Measurements from ENCODE around the gene HEATR3.
A peak's percentile ranks its signal among the peaks of the same experiment; 100 is the strongest.

The HEATR3 gene, protein sequence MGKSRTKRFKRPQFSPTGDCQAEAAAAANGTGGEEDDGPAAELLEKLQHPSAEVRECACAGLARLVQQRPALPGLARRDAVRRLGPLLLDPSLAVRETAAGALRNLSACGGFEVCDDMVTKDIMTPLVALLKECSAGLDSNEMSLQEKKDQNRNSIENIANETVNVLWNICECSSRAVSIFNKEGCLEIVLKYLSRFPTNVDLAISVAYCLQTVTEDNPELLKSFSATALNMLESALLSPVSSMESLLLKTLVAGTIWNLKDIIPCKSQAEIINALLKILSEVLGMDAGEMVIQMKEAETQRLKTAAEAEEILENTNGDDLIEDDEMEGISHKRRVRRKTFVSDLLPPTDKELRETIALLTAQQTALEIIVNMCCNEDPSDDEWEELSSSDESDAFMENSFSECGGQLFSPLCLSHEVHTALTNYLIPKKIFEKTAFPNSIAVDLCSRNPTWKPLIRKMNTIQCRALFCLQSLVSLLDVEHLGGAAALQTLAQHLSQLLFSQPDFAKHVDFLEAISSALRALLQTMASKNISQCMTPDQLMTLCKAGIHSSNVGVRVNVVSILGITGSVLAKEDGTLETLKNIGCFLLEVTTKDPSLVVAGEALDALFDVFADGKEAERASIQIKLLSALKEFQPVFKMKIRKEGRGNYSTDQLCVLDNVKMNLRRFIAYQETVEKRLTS

DNA sequence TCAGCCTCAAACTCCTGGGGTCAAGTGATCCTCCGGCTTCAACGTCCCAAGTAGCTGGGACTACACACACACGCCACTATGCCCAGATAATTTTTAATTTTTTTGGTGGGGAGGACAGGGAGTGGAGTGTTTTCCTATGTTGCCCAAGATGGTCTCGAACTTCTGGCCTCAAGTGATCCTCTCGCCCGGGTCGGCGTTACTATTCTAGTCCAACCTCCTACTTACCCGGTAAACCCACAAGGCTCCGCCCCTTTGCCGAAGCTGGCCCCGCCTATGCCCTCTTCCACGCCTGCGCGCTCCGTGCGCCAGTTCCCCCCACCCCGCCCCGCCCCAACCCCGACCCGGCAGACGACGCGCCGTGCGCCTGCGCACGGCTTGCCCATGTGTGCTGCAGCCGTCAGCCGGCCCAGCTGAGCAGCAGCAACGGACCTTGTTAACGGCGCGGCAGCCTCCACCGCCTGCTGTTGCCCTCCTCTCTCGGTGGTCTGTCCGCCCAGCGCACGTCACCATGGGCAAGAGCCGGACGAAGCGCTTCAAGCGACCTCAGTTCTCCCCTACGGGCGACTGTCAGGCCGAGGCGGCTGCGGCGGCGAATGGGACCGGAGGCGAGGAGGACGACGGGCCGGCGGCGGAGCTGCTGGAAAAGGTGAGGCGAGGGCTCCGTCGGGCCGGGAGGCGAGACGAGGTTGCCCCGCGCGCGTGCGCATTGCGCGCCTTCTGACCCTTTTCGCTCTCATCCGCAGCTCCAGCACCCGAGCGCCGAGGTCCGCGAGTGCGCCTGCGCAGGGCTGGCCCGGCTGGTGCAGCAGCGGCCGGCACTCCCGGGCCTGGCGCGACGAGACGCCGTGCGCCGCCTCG is at the start of gene HEATR3:
TSS of gene HEATR3 (plus strand) at position 347 of the 858 bp plus-strand sequence. CDS start at position 509, 162 bp downstream.
- peak; percentile 80 to 95 (median 95) for DNase-seq (ENCODE audit: low read depth in 3 of 3, low spot score in 1 of 3)

- DNase-seq (ENCODE audit: low read depth in 3 of 3, low spot score in 1 of 3): no peak
Observed at GRCh38 chr16:50017553-50017952, 48.2 kb upstream of the HEATR3 start.

DNA sequence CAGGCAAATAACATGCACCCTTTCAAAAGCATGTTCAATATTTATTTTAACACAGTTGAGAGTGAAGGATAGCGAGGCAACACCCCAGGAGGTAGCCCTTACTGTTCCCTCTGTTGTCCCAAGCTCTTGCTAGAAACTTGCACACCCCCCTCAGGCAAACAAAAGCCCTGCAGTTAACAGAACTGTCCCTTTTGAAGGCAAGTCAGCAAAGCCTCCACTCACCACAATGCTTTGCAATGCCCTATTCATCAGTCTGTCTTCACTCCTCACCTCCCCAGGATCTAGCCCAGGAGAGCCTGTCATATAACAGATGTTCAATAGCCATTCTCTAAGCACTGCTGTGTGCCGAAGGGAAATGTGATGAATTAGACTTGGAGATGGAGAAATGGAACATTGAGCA is 44.2 kb upstream of the HEATR3 start:
- DNase-seq (ENCODE audit: low read depth in 3 of 3, low spot score in 1 of 3): no peak

- no peak for DNase-seq (ENCODE audit: low read depth in 3 of 3, low spot score in 1 of 3)
Observed at GRCh38 chr16:50023641-50024040, 42.1 kb upstream of the HEATR3 start.

DNA sequence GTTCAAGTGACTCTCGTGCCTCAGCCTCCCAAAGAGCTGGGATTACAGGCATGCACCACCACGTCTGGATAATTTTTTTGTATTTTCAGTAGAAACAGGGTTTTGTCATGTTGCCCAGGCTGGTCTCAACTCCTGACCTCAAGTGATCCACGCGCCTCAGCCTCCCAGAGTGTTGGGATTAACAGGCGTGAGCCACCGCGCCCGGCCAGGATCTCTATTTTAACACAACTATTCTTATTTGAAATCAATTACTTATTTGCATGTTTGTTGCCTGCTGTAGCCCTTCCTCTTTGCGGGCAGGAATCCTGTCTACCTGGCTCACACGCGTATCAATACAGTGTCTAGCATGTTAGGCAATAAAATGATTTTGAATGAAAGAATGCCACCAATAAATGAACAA is 41.6 kb upstream of the HEATR3 start:
- no peak for DNase-seq (ENCODE audit: low read depth in 3 of 3, low spot score in 1 of 3)

GRCh38 chr16:50024684-50025536 is 40.9 kb upstream of the HEATR3 start, which contains the start of gene CNEP1R1:
CNEP1R1 (plus strand) TSS chr16:50025225; CDS start chr16:50025316, 91 bp downstream.
- peak; percentile 80 to 85 (median 82) for DNase-seq (ENCODE audit: low read depth in 3 of 3, low spot score in 1 of 3)

- no peak for DNase-seq (ENCODE audit: low read depth in 3 of 3, low spot score in 1 of 3)
Observed at GRCh38 chr16:50025537-50025931, 40.2 kb upstream of the HEATR3 start.

GRCh38 chr16:50027829-50028228 is 37.9 kb upstream of the HEATR3 start:
- no peak for DNase-seq (ENCODE audit: low read depth in 3 of 3, low spot score in 1 of 3)

DNA sequence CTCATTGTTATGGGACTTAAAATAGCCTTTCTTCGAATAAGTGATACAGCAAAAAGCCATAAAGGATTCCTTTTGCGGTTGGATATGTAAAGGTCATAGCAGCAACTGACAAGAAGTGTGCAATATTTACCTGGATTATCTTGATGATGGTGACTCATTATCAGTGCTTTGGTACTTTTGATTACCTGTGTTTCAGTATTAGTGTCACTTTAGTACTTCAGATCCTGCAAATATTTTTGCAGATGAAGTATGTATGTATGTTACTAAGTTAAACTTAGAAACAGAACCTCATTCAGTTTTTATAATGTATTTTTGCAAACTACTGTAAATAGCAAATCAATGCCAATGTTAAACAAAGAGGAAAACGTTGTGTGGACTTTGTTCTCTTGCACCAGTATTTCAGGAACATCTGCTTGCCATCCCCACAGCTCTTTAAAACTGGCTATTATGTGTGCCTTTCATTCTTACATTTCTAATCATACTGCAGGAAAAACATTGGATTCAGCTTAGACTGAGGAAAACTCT is 30.2 kb upstream of the HEATR3 start:
- no peak for DNase-seq (ENCODE audit: low read depth in 3 of 3, low spot score in 1 of 3)

DNA sequence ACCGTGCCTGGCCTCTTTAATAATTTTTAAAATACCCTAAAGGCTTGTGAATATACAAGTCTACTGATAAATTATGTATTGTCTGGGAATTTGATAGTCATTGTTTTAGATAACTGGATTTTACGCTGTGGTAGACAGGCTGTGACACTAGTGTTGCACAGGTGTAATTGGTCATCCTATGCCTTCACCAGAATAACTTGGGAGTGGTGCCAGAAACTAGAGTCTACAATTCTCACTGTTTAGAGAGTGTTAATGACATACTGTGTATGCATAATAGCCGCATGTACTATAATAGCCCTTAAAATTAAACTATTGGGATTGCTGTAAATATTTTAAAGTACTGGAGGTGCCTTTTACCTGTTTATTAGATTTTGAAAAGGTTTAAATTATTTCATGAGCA is 29.3 kb upstream of the HEATR3 start:
- no peak for DNase-seq (ENCODE audit: low read depth in 3 of 3, low spot score in 1 of 3)

GRCh38 chr16:50037662-50038220 is 28.0 kb upstream of the HEATR3 start:
- DNase-seq (ENCODE audit: low read depth in 3 of 3, low spot score in 1 of 3): no peak

- DNase-seq (ENCODE audit: low read depth in 3 of 3, low spot score in 1 of 3): no peak
Observed at GRCh38 chr16:50038286-50038685, 27.5 kb upstream of the HEATR3 start.

DNA sequence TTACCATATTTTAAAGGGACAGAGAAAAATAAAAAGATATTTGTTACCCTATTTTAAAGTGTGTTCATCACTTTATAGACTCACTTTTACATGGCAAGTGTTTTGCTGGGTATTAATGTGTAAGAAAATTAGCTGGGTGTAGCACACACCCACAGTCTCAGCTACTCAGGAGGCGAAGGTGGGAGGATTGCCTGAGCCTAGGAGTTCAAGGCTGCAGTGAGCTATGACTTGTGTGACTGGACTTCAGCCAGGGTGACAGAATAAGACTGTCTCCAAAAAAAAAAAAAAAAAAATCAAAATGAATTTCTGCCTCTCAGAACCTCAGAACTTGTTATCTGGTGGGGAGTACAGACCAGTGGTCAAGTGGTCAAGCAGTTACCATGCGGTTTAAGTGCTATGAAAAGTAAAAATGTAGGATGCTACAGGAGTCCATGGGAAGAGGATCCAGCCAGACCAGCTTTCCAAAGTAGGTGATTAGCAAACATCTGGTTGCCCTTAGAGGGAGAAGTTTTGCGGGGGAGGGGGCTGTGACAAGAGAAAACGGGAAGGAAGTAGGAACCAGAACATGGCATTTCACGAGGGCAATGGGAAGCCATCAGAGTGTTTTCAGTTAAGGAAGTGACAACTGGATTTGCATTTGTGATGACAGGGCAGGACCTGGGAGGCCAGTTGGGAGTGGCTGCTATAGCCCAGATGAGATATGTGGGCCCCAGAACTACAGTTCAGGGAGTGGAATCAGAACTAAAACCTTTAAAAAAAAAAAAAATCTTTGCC is 26.8 kb upstream of the HEATR3 start:
- DNase-seq (ENCODE audit: low read depth in 3 of 3, low spot score in 1 of 3): no peak

DNA sequence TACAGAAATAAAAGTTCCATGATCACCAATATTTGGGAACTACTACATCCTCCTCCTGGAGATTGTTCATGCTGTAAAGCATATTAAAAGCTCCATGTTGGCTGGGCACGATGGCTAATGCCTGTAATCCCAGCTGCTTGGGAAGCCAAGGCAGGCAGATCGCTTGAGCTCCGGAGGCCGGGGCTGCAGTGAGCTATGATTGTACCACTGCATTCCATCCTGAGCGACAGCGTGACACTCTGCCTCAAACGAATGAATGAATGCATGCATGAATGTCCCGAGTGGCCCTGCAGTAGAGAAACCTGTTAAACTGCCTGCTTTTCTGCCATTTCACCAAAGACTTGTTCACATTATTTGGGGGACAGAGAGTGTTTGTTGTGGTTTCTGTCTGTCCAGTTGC is 25.8 kb upstream of the HEATR3 start:
- no peak for DNase-seq (ENCODE audit: low read depth in 3 of 3, low spot score in 1 of 3)

- no peak for DNase-seq (ENCODE audit: low read depth in 3 of 3, low spot score in 1 of 3)
Observed at GRCh38 chr16:50040710-50041109, 25.1 kb upstream of the HEATR3 start.

- no peak for DNase-seq (ENCODE audit: low read depth in 3 of 3, low spot score in 1 of 3)
Observed at GRCh38 chr16:50043358-50043757, 22.4 kb upstream of the HEATR3 start.

GRCh38 chr16:50045412-50045811 is 20.4 kb upstream of the HEATR3 start:
- DNase-seq (ENCODE audit: low read depth in 3 of 3, low spot score in 1 of 3): no peak

GRCh38 chr16:50046853-50047252 is 18.9 kb upstream of the HEATR3 start:
- DNase-seq (ENCODE audit: low read depth in 3 of 3, low spot score in 1 of 3): no peak

DNA sequence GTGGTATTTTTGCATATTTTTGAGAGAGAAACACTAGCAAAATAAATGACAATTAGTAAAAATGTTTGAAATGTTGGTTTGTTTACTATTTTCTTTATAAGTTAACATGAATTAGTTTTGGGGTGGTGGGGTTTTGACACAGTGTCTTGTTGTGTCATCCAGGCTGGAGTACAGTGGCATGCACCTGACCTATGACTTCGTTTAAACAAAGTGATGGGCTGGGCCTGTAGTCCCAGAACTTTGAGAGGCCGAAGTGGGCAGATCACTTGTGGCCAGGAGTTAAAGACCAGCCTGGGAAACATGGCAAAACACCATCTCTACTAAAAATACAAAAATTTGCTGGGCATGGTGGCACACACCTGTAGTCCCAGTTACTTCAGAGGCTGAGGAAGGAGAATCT is 17.9 kb upstream of the HEATR3 start:
- no peak for DNase-seq (ENCODE audit: low read depth in 3 of 3, low spot score in 1 of 3)

Measured in stimulated activated CD4-positive, alpha-beta T cell treated with anti-CD3 and anti-CD28 coated beads, TNF-alpha, amount 100 ng/mL, for 1 hour (primary cell).